GM12878 (cell line): ENCODE data around the gene THAP5. TPM values are rescaled to one million over a fixed set of nuclear protein-coding genes. Genes with fewer than 3 reads are reported as not detected.

ENCODE experiments used
- ATAC-seq: fragments of 200-7000 bp; cut with Tn5 transposase; 3 replicates; pipeline ENCODE4 v1.9.1; 2020; ENCODE audit warnings: mild to moderate bottlenecking, moderate library complexity
- BruUV-seq: library from RNA; stranded (reverse); fragments of 400-500 nt; replicated peaks from 2 replicates; lab custom pipeline; 2021; lab: Mats Ljungman, UMichigan
- CTCF ChIA-PET: fragments of 300-600 bp; sonication (Branson Sonifier 250); formaldehyde crosslinking; extraction: SDS; loops from one replicate; lab custom pipeline; 2021; ENCODE audit warnings: inconsistent platforms; lab: Yijun Ruan, JAX
- POLR2A ChIA-PET: fragments of 350-600 bp; formaldehyde crosslinking; extraction: SDS; loops from one replicate; lab custom pipeline; 2021; ENCODE audit warnings: inconsistent platforms; lab: Charles Lee
- RAD21 ChIA-PET: fragments of 300-600 bp; sonication (Branson Sonifier 250); formaldehyde crosslinking; loops from one replicate; lab custom pipeline; 2023; ENCODE audit warnings: antibody characterized with exemption; ENCODE audit not compliant: unreplicated experiment; lab: Charles Lee
- SMC1A ChIA-PET: fragments of 300-600 bp; sonication (Branson Sonifier 250); formaldehyde crosslinking; loops from one replicate; lab custom pipeline; 2023; ENCODE audit not compliant: unreplicated experiment, uncharacterized antibody; lab: Charles Lee
- DNase-seq: peaks from one replicate; pipeline ENCODE4 v3.0.0-alpha.2; 2011; ENCODE audit warnings: low read depth, low spot score
- FAIRE-seq: peaks from 3 replicates; lab custom pipeline; 2011; peaks lifted over from hg19 to GRCh38; lab: Jason Lieb, UNC
- H2AFZ ChIP-seq: 2 replicates; pipeline ENCODE4 v1.6.0; 2011; ENCODE audit warnings: low read depth, low read length, control low read depth; ENCODE audit not compliant: control insufficient read depth
- H3K27ac ChIP-seq: 2 replicates; pipeline ENCODE4 v1.5.1; 2011; ENCODE audit warnings: control low read depth; ENCODE audit not compliant: control insufficient read depth, insufficient read depth
- H3K27me3 ChIP-seq, 2 experiments: replicated peaks in 1 of 2; 2 replicates each; pipeline versions ENCODE4 v1.6.0 to v1.6.1; 2011; ENCODE audit warnings: low read length in 1 of 2; ENCODE audit not compliant: control insufficient read depth in 2 of 2, insufficient read depth in 2 of 2
- H3K36me3 ChIP-seq, 2 experiments: 2 replicates each; pipeline ENCODE4 v1.5.1; 2011; ENCODE audit warnings: low read length in 1 of 2; ENCODE audit not compliant: control insufficient read depth in 2 of 2, insufficient read depth in 2 of 2
- H3K4me1 ChIP-seq: 2 replicates; pipeline ENCODE4 v1.6.1; 2011; ENCODE audit warnings: mild to moderate bottlenecking, low read length, moderate library complexity, mixed read lengths; ENCODE audit not compliant: control insufficient read depth, insufficient read depth
- H3K4me2 ChIP-seq: 2 replicates; pipeline ENCODE4 v1.6.0; 2011; ENCODE audit warnings: control low read depth; ENCODE audit not compliant: control insufficient read depth, insufficient read depth
- H3K4me3 ChIP-seq: fragments of 200-600 bp; sonication (generic); 2 replicates; pipeline ENCODE4 v1.5.1; 2016
- H3K79me2 ChIP-seq: 2 replicates; pipeline ENCODE4 v1.6.0; 2011; ENCODE audit warnings: low read length; ENCODE audit not compliant: control insufficient read depth, insufficient read depth
- H3K9ac ChIP-seq: 2 replicates; pipeline ENCODE4 v1.8.0; 2011; ENCODE audit warnings: low read length, control low read depth, mixed read lengths; ENCODE audit not compliant: control insufficient read depth, insufficient read depth
- H3K9me3 ChIP-seq: replicated peaks from 3 replicates; pipeline ENCODE4 v1.5.1; 2011; ENCODE audit warnings: mild to moderate bottlenecking, low read length; ENCODE audit not compliant: control insufficient read depth, insufficient read depth
- H4K20me1 ChIP-seq: 2 replicates; pipeline ENCODE4 v1.6.0; 2011; ENCODE audit not compliant: control insufficient read depth, insufficient read depth
- BRCA1 ChIP-seq: IDR thresholded peaks from 2 replicates; pipeline ENCODE4 v1.6.1; 2011; ENCODE audit warnings: low read depth, low read length, improper control_type of control experiment
- CHD2 ChIP-seq: IDR thresholded peaks from 2 replicates; pipeline ENCODE4 v1.6.1; 2011; ENCODE audit warnings: low read depth, low read length, improper control_type of control experiment, borderline replicate concordance
- CHD4 ChIP-seq: fragments of 200-600 bp; sonication (generic); IDR thresholded peaks from 2 replicates; pipeline ENCODE4 v1.6.1; 2016; ENCODE audit warnings: mild to moderate bottlenecking
- HCFC1 ChIP-seq: fragments of 150-350 bp; IDR thresholded peaks from 2 replicates; pipeline ENCODE4 v1.6.1; 2014; ENCODE audit warnings: low read length
- IRF4 ChIP-seq: IDR thresholded peaks from 2 replicates; pipeline ENCODE4 v1.6.1; 2011; ENCODE audit warnings: low read depth, low read length
- KDM1A ChIP-seq: fragments of 200-600 bp; sonication (generic); IDR thresholded peaks from 2 replicates; pipeline ENCODE4 v1.6.1; 2016; ENCODE audit warnings: borderline replicate concordance
- NR2F1 ChIP-seq: fragments of 450-650 bp; conservative IDR thresholded peaks from 2 replicates; pipeline ENCODE4 v1.6.1; 2017; ENCODE audit warnings: mild to moderate bottlenecking
- RAD51 ChIP-seq: fragments of 450-650 bp; IDR thresholded peaks from 2 replicates; pipeline ENCODE4 v1.6.1; 2016; ENCODE audit warnings: moderate library complexity, mild to moderate bottlenecking, inconsistent platforms
- SMARCA5 ChIP-seq: fragments of 450-650 bp; IDR thresholded peaks from 2 replicates; pipeline ENCODE4 v1.6.1; 2017; ENCODE audit warnings: mild to moderate bottlenecking
- TCF7 ChIP-seq: IDR thresholded peaks from 2 replicates; pipeline ENCODE4 v1.6.1; 2014; ENCODE audit warnings: antibody characterized with exemption, borderline replicate concordance
- WGBS: methylation state at CpG from one replicate; pipeline ENCODE4 v1.1.6; 2016; ENCODE audit warnings: low lambda C conversion rate; ENCODE audit not compliant: insufficient replicate concordance, insufficient coverage; ENCODE audit errors: missing lambda C conversion rate; 5-methylcytosine and 5-hydroxymethylcytosine counted together
- in situ Hi-C: fragments of 300-500 bp; cut with MboI; formaldehyde crosslinking; loops from 9 replicates; pipeline ENCODE4 v1.14.3; 2018; ENCODE audit warnings: mixed read lengths
- intact Hi-C: fragments of 100-400 bp; cut with micrococcal nuclease; formaldehyde crosslinking; loops from one replicate; pipeline ENCODE4 v1.14.2; 2022; ENCODE audit not compliant: unreplicated experiment
- polyA plus RNA-seq, 11 experiments: library from polyadenylated mRNA; depleted of rRNA in 4 of 11; unstranded in 6 of 11; stranded (reverse) in 5 of 11; fragments of >200 nt; fragmentation: Nextera tagmentation in 4 of 11; fragmentation: Illumina TruSeq in 1 of 11; extraction: Ambion mirVana in 4 of 11; extraction: Trizol in 1 of 11; gene quantifications; 1 replicate in 1 of 11; 2 replicates in 10 of 11; pipeline versions ENCODE4 v1.2.1 to v1.2.3, GENCODE V29; 2011 to 2016; ENCODE audit warnings: inconsistent platforms in 2 of 11, missing spikeins in 2 of 11, low read depth in 1 of 11
- total RNA-seq, 4 experiments: library from RNA; depleted of rRNA in 3 of 4; stranded (reverse); fragments of >200 nt in 3 of 4; fragmentation: Illumina TruSeq in 1 of 4; extraction: Trizol in 1 of 4; gene quantifications; 2 replicates each; pipeline versions ENCODE4 v1.2.1 to v1.2.3, GENCODE V29; 2013 to 2021
- TF ChIP-seq, protein P1 (sequence below): fragments of 450-650 bp; IDR thresholded peaks from 2 replicates; pipeline ENCODE4 v1.6.1; 2017; ENCODE audit warnings: low read depth, mild to moderate bottlenecking, moderate library complexity
- TF ChIP-seq, protein P2 (sequence below): IDR thresholded peaks from 2 replicates; pipeline ENCODE4 v1.6.1; 2012; ENCODE audit warnings: mild to moderate bottlenecking, low read depth, low read length
- TF ChIP-seq, protein P3 (sequence below): fragments of 450-650 bp; IDR thresholded peaks from 2 replicates; pipeline ENCODE4 v1.6.1; 2017; ENCODE audit warnings: borderline replicate concordance

The THAP5 gene
- total and polyA plus RNA-seq, 10 of the 15 experiments (the other 5 are each of a cell fraction or from before 2014, with no cell fraction given): 13.0 to 47.7 (median 24.2) TPM

DNA sequence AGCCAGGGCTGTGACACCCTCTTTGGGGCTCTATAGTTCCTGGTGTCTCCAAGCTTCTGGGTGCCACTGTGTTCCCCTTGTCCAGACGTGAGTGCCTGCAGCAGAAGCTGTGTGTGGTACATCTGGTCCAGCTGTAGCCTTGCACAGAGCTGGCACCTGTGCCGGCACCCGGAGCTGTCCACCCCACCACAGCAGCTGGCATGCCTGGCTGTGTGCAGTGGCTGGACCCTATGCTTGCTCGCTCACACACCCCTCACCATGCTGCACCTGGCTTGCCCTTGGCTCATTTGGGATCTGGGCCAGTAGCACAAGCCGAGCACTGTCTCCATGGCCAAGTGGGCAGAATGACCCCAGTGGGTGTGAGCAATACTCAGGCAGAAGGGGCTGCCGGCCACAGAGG, 10.8 kb upstream of the THAP5 start:
- Histone ChIP-seq H3K4me3 (no peak overlapping the region), H3K9ac (no peak overlapping the region), H3K27me3 (no peaks in the 10 kb centered on the region), H2AFZ (no peak overlapping the region), H3K79me2 (no peaks in the 10 kb centered on the region), H3K9me3 (peaks cover 3% of the 10 kb centered on the region; the same call in 2 of the 3 replicates), H3K36me3 (no peaks in the 10 kb centered on the region; a peak in 1 of 4 replicates), H4K20me1 (no peaks in the 10 kb centered on the region), H3K27ac (no peak overlapping the region), H3K4me1 (no peaks in the 10 kb centered on the region), H3K4me2 (no peak overlapping the region)
- FAIRE-seq (no peak), DNase-seq (no peak), ATAC-seq (no peak)
- ChIA-PET CTCF (no interaction called here), SMC1A (no interaction called here), POLR2A (no interaction called here), RAD21 (no interaction called here)
- TF ChIP-seq SMARCA5 (no peak), RAD51 (no peak), BRCA1 (no peak)
- 81% methylated on average over 6 of the region's 6 CpGs for WGBS
- in situ Hi-C loops (no loop called here), intact Hi-C loops (no loop called here)
- BruUV-seq: no TSS peak

DNA sequence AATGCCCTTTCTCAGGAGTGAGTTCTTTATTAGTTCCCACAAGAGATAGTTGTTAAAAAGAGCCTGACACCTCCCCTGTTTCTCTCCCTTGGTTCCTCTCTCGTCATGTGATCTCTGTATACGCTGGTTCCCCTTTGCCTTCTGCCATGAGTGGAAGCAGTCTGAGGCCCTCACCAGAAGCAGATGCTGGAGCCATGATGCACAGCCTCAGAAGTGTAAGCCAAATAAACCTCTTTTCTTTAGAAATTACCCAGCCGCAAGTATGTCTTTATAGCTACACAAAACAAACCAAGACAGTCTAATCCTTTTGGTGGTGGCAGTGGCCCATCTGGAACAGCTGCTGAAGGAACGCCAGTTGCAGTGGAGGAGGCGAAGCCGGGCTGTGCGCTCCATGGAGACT, 9.4 kb upstream of the THAP5 start:
- no peaks in the 10 kb centered on the region for H4K20me1 ChIP-seq
- FAIRE-seq (no peak), ATAC-seq (no peak), DNase-seq (no peak)
- no peaks in the 10 kb centered on the region for H3K27me3 ChIP-seq
- H3K9me3 ChIP-seq: peaks cover 3% of the 10 kb centered on the region; the same call in 2 of the 3 replicates
- no peak overlapping the region for H3K4me2 ChIP-seq
- intact Hi-C loops (no loop called here), in situ Hi-C loops (no loop called here)
- no peaks in the 10 kb centered on the region; the same call in 1 of the 2 replicates for H3K79me2 ChIP-seq
- 95% methylated on average over 7 of the region's 7 CpGs for WGBS
- RAD21 ChIA-PET: no interaction called here
- CTCF ChIA-PET: no interaction called here
- SMC1A ChIA-PET: no interaction called here
- no peak overlapping the region for H3K4me3 ChIP-seq
- no peak overlapping the region for H3K9ac ChIP-seq
- H2AFZ ChIP-seq: no peak overlapping the region
- H3K4me1 ChIP-seq: no peaks in the 10 kb centered on the region
- no peaks in the 10 kb centered on the region; a peak in 1 of 4 replicates for H3K36me3 ChIP-seq
- BruUV-seq: no TSS peak
- no peak overlapping the region for H3K27ac ChIP-seq
- POLR2A ChIA-PET: no interaction called here
- TF ChIP-seq CHD2: no peak
- TF ChIP-seq CHD4: no peak
- TF ChIP-seq HCFC1: no peak
- TF ChIP-seq IRF4: no peak
- no peak for TF ChIP-seq KDM1A
- TF ChIP-seq, protein P1, sequence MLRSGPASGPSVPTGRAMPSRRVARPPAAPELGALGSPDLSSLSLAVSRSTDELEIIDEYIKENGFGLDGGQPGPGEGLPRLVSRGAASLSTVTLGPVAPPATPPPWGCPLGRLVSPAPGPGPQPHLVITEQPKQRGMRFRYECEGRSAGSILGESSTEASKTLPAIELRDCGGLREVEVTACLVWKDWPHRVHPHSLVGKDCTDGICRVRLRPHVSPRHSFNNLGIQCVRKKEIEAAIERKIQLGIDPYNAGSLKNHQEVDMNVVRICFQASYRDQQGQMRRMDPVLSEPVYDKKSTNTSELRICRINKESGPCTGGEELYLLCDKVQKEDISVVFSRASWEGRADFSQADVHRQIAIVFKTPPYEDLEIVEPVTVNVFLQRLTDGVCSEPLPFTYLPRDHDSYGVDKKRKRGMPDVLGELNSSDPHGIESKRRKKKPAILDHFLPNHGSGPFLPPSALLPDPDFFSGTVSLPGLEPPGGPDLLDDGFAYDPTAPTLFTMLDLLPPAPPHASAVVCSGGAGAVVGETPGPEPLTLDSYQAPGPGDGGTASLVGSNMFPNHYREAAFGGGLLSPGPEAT: no peak
- no peak for TF ChIP-seq NR2F1
- TF ChIP-seq, protein P2, sequence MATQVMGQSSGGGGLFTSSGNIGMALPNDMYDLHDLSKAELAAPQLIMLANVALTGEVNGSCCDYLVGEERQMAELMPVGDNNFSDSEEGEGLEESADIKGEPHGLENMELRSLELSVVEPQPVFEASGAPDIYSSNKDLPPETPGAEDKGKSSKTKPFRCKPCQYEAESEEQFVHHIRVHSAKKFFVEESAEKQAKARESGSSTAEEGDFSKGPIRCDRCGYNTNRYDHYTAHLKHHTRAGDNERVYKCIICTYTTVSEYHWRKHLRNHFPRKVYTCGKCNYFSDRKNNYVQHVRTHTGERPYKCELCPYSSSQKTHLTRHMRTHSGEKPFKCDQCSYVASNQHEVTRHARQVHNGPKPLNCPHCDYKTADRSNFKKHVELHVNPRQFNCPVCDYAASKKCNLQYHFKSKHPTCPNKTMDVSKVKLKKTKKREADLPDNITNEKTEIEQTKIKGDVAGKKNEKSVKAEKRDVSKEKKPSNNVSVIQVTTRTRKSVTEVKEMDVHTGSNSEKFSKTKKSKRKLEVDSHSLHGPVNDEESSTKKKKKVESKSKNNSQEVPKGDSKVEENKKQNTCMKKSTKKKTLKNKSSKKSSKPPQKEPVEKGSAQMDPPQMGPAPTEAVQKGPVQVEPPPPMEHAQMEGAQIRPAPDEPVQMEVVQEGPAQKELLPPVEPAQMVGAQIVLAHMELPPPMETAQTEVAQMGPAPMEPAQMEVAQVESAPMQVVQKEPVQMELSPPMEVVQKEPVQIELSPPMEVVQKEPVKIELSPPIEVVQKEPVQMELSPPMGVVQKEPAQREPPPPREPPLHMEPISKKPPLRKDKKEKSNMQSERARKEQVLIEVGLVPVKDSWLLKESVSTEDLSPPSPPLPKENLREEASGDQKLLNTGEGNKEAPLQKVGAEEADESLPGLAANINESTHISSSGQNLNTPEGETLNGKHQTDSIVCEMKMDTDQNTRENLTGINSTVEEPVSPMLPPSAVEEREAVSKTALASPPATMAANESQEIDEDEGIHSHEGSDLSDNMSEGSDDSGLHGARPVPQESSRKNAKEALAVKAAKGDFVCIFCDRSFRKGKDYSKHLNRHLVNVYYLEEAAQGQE: no peak
- TF ChIP-seq, protein P3, sequence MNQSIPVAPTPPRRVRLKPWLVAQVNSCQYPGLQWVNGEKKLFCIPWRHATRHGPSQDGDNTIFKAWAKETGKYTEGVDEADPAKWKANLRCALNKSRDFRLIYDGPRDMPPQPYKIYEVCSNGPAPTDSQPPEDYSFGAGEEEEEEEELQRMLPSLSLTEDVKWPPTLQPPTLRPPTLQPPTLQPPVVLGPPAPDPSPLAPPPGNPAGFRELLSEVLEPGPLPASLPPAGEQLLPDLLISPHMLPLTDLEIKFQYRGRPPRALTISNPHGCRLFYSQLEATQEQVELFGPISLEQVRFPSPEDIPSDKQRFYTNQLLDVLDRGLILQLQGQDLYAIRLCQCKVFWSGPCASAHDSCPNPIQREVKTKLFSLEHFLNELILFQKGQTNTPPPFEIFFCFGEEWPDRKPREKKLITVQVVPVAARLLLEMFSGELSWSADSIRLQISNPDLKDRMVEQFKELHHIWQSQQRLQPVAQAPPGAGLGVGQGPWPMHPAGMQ: no peak
- no peak for TF ChIP-seq TCF7
